HL-60/S4 treated with phorbol 12-myristate 13-acetate at 8.2 ng/mL for 4 days and 3 days (cell line): ENCODE data around the gene LARP1.
"Not testable (repeated sequence)": the region's sequence is repeated elsewhere in the genome, so short reads cannot be mapped to it uniquely, and the experiment has no call there.

Experiments
- in situ Hi-C: fragments of 300-500 bp; cut with MboI; formaldehyde crosslinking; loops from 2 replicates; pipeline ENCODE4 v1.15.0; 2022; ENCODE audit warnings: low sequenced_read_pairs

Gene LARP1

GRCh38 chr5:154819546-154819945, 64.4 kb downstream of the LARP1 start:
- in situ Hi-C loops = loop anchor here (25.0 kb wide), 1 partner anchor 182 kb away; no protein-coding TSS in a partner anchor

GRCh38 chr5:154820383-154820782, 65.2 kb downstream of the LARP1 start:
- in situ Hi-C loops = loop anchor here (25.0 kb wide), 1 partner anchor 183 kb away; no protein-coding TSS in a partner anchor

- in situ Hi-C loops = loop anchor here (25.0 kb wide), 1 partner anchor 186 kb away; no protein-coding TSS in a partner anchor
Measured at GRCh38 chr5:154822896-154823295, 67.7 kb downstream of the LARP1 start.

GRCh38 chr5:154823605-154824004, 68.4 kb downstream of the LARP1 start:
- in situ Hi-C loops = loop anchor here (25.0 kb wide), 1 partner anchor 186 kb away; no protein-coding TSS in a partner anchor

- in situ Hi-C loops = loop anchor here (25.0 kb wide), 1 partner anchor 187 kb away; no protein-coding TSS in a partner anchor
Measured at GRCh38 chr5:154824070-154824469, 68.9 kb downstream of the LARP1 start.

GRCh38 chr5:154829181-154829588, 74.0 kb downstream of the LARP1 start:
- in situ Hi-C loops = no loop called here

GRCh38 chr5:154829589-154830218, 74.5 kb downstream of the LARP1 start:
- in situ Hi-C loops = no loop called here

GRCh38 chr5:154830219-154830595, 75.0 kb downstream of the LARP1 start:
- in situ Hi-C loops = no loop called here

GRCh38 chr5:154830596-154830995, 75.4 kb downstream of the LARP1 start:
- in situ Hi-C loops = no loop called here

- in situ Hi-C loops = no loop called here
Measured at GRCh38 chr5:154831451-154831850, 76.3 kb downstream of the LARP1 start.

GRCh38 chr5:154832804-154833203, 77.6 kb downstream of the LARP1 start:
- in situ Hi-C loops = not testable (repeated sequence)

GRCh38 chr5:154834053-154834452, 78.9 kb downstream of the LARP1 start:
- in situ Hi-C loops = no loop called here

GRCh38 chr5:154835701-154836052, 80.5 kb downstream of the LARP1 start:
- in situ Hi-C loops = not testable (repeated sequence)

GRCh38 chr5:154836225-154836624, 81.0 kb downstream of the LARP1 start:
- in situ Hi-C loops = no loop called here

- in situ Hi-C loops = no loop called here
Measured at GRCh38 chr5:154837009-154837901, 82.1 kb downstream of the LARP1 start.

- in situ Hi-C loops = no loop called here
Measured at GRCh38 chr5:154840435-154841272, 85.5 kb downstream of the LARP1 start.

GRCh38 chr5:154841273-154841661, 86.1 kb downstream of the LARP1 start:
- in situ Hi-C loops = no loop called here

- in situ Hi-C loops = no loop called here
Measured at GRCh38 chr5:154842689-154843530, 87.7 kb downstream of the LARP1 start.

- in situ Hi-C loops = no loop called here
Measured at GRCh38 chr5:154844809-154845208, 89.6 kb downstream of the LARP1 start.

GRCh38 chr5:154849264-154849785, 94.1 kb downstream of the LARP1 start:
- in situ Hi-C loops = no loop called here
